GM18867 (cell line): Measurements from ENCODE around the gene RHOT1.
"Not testable (repeated sequence)": the region's sequence is repeated elsewhere in the genome, so short reads cannot be mapped to it uniquely, and the experiment has no call there.

ENCODE experiments used
- ATAC-seq: cut with Tn5 transposase; IDR thresholded peaks from one replicate; pipeline ENCODE4 v1.9.1; 2021; ENCODE audit warnings: mild to moderate bottlenecking, moderate library complexity; ENCODE audit not compliant: unreplicated experiment

The RHOT1 gene

GRCh38 chr17:32222621-32223020 lies 80.3 kb downstream of the RHOT1 start:
- ATAC-seq, result no peak

GRCh38 chr17:32223703-32224102 lies 81.4 kb downstream of the RHOT1 start:
- ATAC-seq, result no peak

- ATAC-seq, result no peak
Measured at GRCh38 chr17:32226886-32227285, 84.6 kb downstream of the RHOT1 start.

- no peak for ATAC-seq
Measured at GRCh38 chr17:32227910-32228309, 85.6 kb downstream of the RHOT1 start.

GRCh38 chr17:32235588-32235987 lies 93.3 kb downstream of the RHOT1 start:
- ATAC-seq, result no peak

GRCh38 chr17:32239456-32239855 lies 97.2 kb downstream of the RHOT1 start:
- no peak for ATAC-seq

- no peak for ATAC-seq
Measured at GRCh38 chr17:32240750-32241149, 98.4 kb downstream of the RHOT1 start.

- no peak for ATAC-seq
Measured at GRCh38 chr17:32241640-32242039, 99.3 kb downstream of the RHOT1 start.

GRCh38 chr17:32249475-32249874 lies 107.2 kb downstream of the RHOT1 start:
- ATAC-seq, result no peak

- peak; percentile 50 for ATAC-seq
Measured at GRCh38 chr17:32253117-32253611, 110.9 kb downstream of the RHOT1 start.

GRCh38 chr17:32256012-32256700 lies 113.9 kb downstream of the RHOT1 start:
- ATAC-seq, result no peak

- no peak for ATAC-seq
Measured at GRCh38 chr17:32256701-32257019, 114.4 kb downstream of the RHOT1 start.

GRCh38 chr17:32258383-32259140 lies 116.3 kb downstream of the RHOT1 start:
- no peak for ATAC-seq

- ATAC-seq, result no peak
Measured at GRCh38 chr17:32259586-32259985, 117.3 kb downstream of the RHOT1 start.

- no peak for ATAC-seq
Measured at GRCh38 chr17:32261417-32261736, 119.1 kb downstream of the RHOT1 start.

- ATAC-seq, result no peak
Measured at GRCh38 chr17:32261936-32262510, 119.7 kb downstream of the RHOT1 start.

GRCh38 chr17:32263515-32263914 lies 121.2 kb downstream of the RHOT1 start:
- ATAC-seq, result not testable (repeated sequence)

GRCh38 chr17:32264140-32264799 lies 122.0 kb downstream of the RHOT1 start:
- ATAC-seq, result no peak

- ATAC-seq, result no peak
Measured at GRCh38 chr17:32264823-32265191, 122.5 kb downstream of the RHOT1 start.

- ATAC-seq, result no peak
Measured at GRCh38 chr17:32265192-32265923, 123.1 kb downstream of the RHOT1 start, which contains the start of gene RHBDL3. Gene RHBDL3, plus strand, starts transcription at chr17:32265832. Its CDS starts 358 bp downstream, at chr17:32266190.

- no peak for ATAC-seq
Measured at GRCh38 chr17:32266051-32266388, 123.7 kb downstream of the RHOT1 start.
